Spleen (tissue), 7 donors: Measurements from ENCODE around the gene ZMIZ2.
"Not testable (repeated sequence)": the region's sequence is repeated elsewhere in the genome, so short reads cannot be mapped to it uniquely, and the experiment has no call there.

Source experiments
- POLR2A ChIP-seq, 3 donors: fragments of 450-650 bp; IDR thresholded peaks; one replicate each; pipeline ENCODE4 v1.5.1; 2017; ENCODE audit warnings: antibody characterized with exemption in 3 of 3, mild to moderate bottlenecking in 1 of 3
- POLR2AphosphoS5 ChIP-seq, 3 donors: sonication (generic); formaldehyde crosslinking; IDR thresholded peaks; one replicate each; pipeline ENCODE4 v1.5.1; 2017; ENCODE audit warnings: antibody characterized with exemption in 3 of 3
- TF ChIP-seq, protein P1 (sequence below), 11 experiments: fragments of 200-600 bp in 7 of 11; fragments of 450-650 bp in 4 of 11; sonication (generic) in 4 of 11; IDR thresholded peaks in 8 of 11; conservative IDR thresholded peaks in 3 of 11; 1 replicate in 7 of 11; 2 replicates in 4 of 11; pipeline versions ENCODE4 v1.4.0 to v1.8.0; 2016 to 2021; ENCODE audit warnings: antibody characterized with exemption in 11 of 11, inconsistent platforms in 4 of 11, mild to moderate bottlenecking in 1 of 11
- donor health status: DM: no; HTN: no; CAD: no; lungs with moderate emphysema.
- donor health status: DM: no; HTN: no; CAD: no.
- donor health status: DM: no; HTN: no; CAD: no.

DNA sequence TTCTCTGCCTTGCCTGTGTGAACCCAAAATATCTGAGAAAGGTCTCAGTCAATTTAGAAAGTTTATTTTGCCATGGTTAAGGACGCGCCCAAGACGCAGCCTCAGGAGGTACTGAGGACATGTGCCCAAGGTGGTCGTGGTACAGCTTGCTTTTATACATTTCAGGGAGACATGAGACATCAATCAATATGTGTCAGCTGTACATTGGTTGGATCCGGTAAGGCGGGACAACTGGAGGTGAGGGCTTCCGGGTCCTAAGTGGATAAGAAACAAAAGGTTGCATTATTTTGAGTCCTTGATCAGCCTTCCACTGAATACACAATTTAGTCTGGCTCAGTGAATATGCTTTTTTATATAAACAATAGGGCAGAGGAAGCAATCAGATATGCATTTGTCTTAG is 22.4 kb upstream of the ZMIZ2 start:
- TF ChIP-seq, protein P1, sequence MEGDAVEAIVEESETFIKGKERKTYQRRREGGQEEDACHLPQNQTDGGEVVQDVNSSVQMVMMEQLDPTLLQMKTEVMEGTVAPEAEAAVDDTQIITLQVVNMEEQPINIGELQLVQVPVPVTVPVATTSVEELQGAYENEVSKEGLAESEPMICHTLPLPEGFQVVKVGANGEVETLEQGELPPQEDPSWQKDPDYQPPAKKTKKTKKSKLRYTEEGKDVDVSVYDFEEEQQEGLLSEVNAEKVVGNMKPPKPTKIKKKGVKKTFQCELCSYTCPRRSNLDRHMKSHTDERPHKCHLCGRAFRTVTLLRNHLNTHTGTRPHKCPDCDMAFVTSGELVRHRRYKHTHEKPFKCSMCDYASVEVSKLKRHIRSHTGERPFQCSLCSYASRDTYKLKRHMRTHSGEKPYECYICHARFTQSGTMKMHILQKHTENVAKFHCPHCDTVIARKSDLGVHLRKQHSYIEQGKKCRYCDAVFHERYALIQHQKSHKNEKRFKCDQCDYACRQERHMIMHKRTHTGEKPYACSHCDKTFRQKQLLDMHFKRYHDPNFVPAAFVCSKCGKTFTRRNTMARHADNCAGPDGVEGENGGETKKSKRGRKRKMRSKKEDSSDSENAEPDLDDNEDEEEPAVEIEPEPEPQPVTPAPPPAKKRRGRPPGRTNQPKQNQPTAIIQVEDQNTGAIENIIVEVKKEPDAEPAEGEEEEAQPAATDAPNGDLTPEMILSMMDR (IDR thresholded peaks at IDR 0.05 in 8 of 11, conservative IDR thresholded peaks at IDR 0.05 in 3 of 11) = not testable (repeated sequence)
- TF ChIP-seq POLR2AphosphoS5, POLR2A (IDR thresholded peaks at IDR 0.05): not testable (repeated sequence)
